ENCODE measurements around the gene TLCD3B. TPM values are rescaled to one million over a fixed set of nuclear protein-coding genes. Genes with fewer than 3 reads are reported as not detected.
"Not testable (repeated sequence)": the region's sequence is repeated elsewhere in the genome, so short reads cannot be mapped to it uniquely, and the experiment has no call there.

The TLCD3B gene
- total RNA-seq, 1 donor from 2014 or later, result 0.15 TPM

GRCh38 chr16:30025574-30025973 lies 5.5 kb downstream of the TLCD3B start:
- no peak for DNase-seq (ENCODE audit: low read depth)

GRCh38 chr16:30025156-30025555 lies 5.9 kb downstream of the TLCD3B start:
- DNase-seq (ENCODE audit: low read depth), result no peak

- no peak for DNase-seq (ENCODE audit: low read depth)
Measured at GRCh38 chr16:30024451-30024850, 6.6 kb downstream of the TLCD3B start.

- no peak for DNase-seq (ENCODE audit: low read depth)
Measured at GRCh38 chr16:30023586-30023985, 7.5 kb downstream of the TLCD3B start.

- DNase-seq (ENCODE audit: low read depth), result no peak
Measured at GRCh38 chr16:30022887-30023286, 8.2 kb downstream of the TLCD3B start, which contains the start of gene C16orf92. Gene C16orf92, plus strand, starts transcription at chr16:30023198. Its CDS starts 143 bp downstream, at chr16:30023341.

- no peak for DNase-seq (ENCODE audit: low read depth)
Measured at GRCh38 chr16:30018731-30019158, 12.3 kb downstream of the TLCD3B start.

- DNase-seq (ENCODE audit: low read depth), result not testable (repeated sequence)
Measured at GRCh38 chr16:30017937-30018336, 13.1 kb downstream of the TLCD3B start.

- DNase-seq (ENCODE audit: low read depth), result no peak
Measured at GRCh38 chr16:30017277-30017656, 13.8 kb downstream of the TLCD3B start.

- no peak for DNase-seq (ENCODE audit: low read depth)
Measured at GRCh38 chr16:30016555-30017276, 14.4 kb downstream of the TLCD3B start.

GRCh38 chr16:30015450-30015849 lies 15.6 kb downstream of the TLCD3B start:
- not testable (repeated sequence) for DNase-seq (ENCODE audit: low read depth)

GRCh38 chr16:30012598-30012997 lies 18.5 kb downstream of the TLCD3B start:
- not testable (repeated sequence) for DNase-seq (ENCODE audit: low read depth)

GRCh38 chr16:30011714-30012504 lies 19.2 kb downstream of the TLCD3B start:
- no peak for DNase-seq (ENCODE audit: low read depth)

- DNase-seq (ENCODE audit: low read depth), result no peak
Measured at GRCh38 chr16:30010844-30011713, 20.0 kb downstream of the TLCD3B start, which contains the start of gene DOC2A. Gene DOC2A, minus strand, starts transcription at chr16:30011027. Its CDS starts 805 bp downstream, at chr16:30010222.

GRCh38 chr16:30009990-30010843 lies 20.9 kb downstream of the TLCD3B start:
- DNase-seq (ENCODE audit: low read depth), result no peak

GRCh38 chr16:30009085-30009862 lies 21.8 kb downstream of the TLCD3B start:
- no peak for DNase-seq (ENCODE audit: low read depth)

- no peak for DNase-seq (ENCODE audit: low read depth)
Measured at GRCh38 chr16:30007378-30007895, 23.6 kb downstream of the TLCD3B start.

GRCh38 chr16:30006659-30007377 lies 24.3 kb downstream of the TLCD3B start:
- no peak for DNase-seq (ENCODE audit: low read depth)

- DNase-seq (ENCODE audit: low read depth), result no peak
Measured at GRCh38 chr16:30006095-30006473, 25.0 kb downstream of the TLCD3B start.
